Activated naive CD4-positive, alpha-beta T cell treated with anti-CD3 and anti-CD28 coated beads, Interleukin-2, amount 50 U/mL, for 24 hours (primary cell): Measurements from ENCODE around the gene ICAM5.

ENCODE experiments used
- H3K27ac Mint-ChIP-seq: one replicate; pipeline ENCODE4 v1.8.0; 2021; ENCODE audit warnings: mild to moderate bottlenecking, mixed read lengths
- H3K27me3 Mint-ChIP-seq: one replicate; pipeline ENCODE4 v1.8.0; 2021; ENCODE audit warnings: mixed read lengths
- H3K36me3 Mint-ChIP-seq: one replicate; pipeline ENCODE4 v1.8.0; 2021; ENCODE audit warnings: mixed read lengths
- H3K4me1 Mint-ChIP-seq: one replicate; pipeline ENCODE4 v1.8.0; 2021; ENCODE audit warnings: mixed read lengths
- H3K4me3 Mint-ChIP-seq: one replicate; pipeline ENCODE4 v1.8.0; 2021; ENCODE audit warnings: mild to moderate bottlenecking, mixed read lengths
- H3K9me3 Mint-ChIP-seq: one replicate; pipeline ENCODE4 v1.8.0; 2021; ENCODE audit warnings: mixed read lengths

ICAM5 gene

GRCh38 chr19:10284065-10284959 is 5.4 kb upstream of the ICAM5 start:
- peaks cover 5% of the 10 kb centered on the region for H3K27me3 Mint-ChIP-seq
- no peaks in the 10 kb centered on the region for H3K9me3 Mint-ChIP-seq
- H3K4me1 Mint-ChIP-seq, result peaks cover 34% of the 10 kb centered on the region
- peaks cover 10% of the 10 kb centered on the region for H3K36me3 Mint-ChIP-seq
- no peak overlapping the region for H3K4me3 Mint-ChIP-seq
- no peak overlapping the region for H3K27ac Mint-ChIP-seq

GRCh38 chr19:10284960-10285278 is 4.8 kb upstream of the ICAM5 start:
- H3K36me3 Mint-ChIP-seq, result peaks cover 7% of the 10 kb centered on the region

GRCh38 chr19:10285393-10285792 is 4.4 kb upstream of the ICAM5 start:
- H3K4me3 Mint-ChIP-seq, result no peak overlapping the region
- H3K9me3 Mint-ChIP-seq, result no peaks in the 10 kb centered on the region
- H3K27me3 Mint-ChIP-seq, result peaks cover 8% of the 10 kb centered on the region
- peaks cover 35% of the 10 kb centered on the region for H3K4me1 Mint-ChIP-seq
- peaks cover 5% of the 10 kb centered on the region for H3K36me3 Mint-ChIP-seq
- no peak overlapping the region for H3K27ac Mint-ChIP-seq

More at GRCh38 chr19:10284960-10285278, 4.8 kb upstream of the ICAM5 start:
- Mint-ChIP-seq H3K27ac (no peak overlapping the region), H3K4me1 (peaks cover 33% of the 10 kb centered on the region), H3K4me3 (no peak overlapping the region), H3K27me3 (peaks cover 5% of the 10 kb centered on the region), H3K9me3 (no peaks in the 10 kb centered on the region)

- Mint-ChIP-seq H3K4me3 (peak within 1 kb of the TSS; percentile 73), H3K27ac (no peak within 1 kb of the TSS), H3K4me1 (peaks cover 46% of the 10 kb centered on the region), H3K36me3 (peaks cover 5% of the 10 kb centered on the region), H3K27me3 (peaks cover 15% of the 10 kb centered on the region), H3K9me3 (no peaks in the 10 kb centered on the region)
Measured at GRCh38 chr19:10286803-10287737, 2.7 kb upstream of the ICAM5 start, which contains the start of gene ICAM4. Gene ICAM4, plus strand, starts transcription at chr19:10286955. Its CDS starts 58 bp downstream, at chr19:10287013.

- peaks cover 26% of the 10 kb centered on the region for H3K27me3 Mint-ChIP-seq
- H3K4me1 Mint-ChIP-seq, result peaks cover 55% of the 10 kb centered on the region
- H3K36me3 Mint-ChIP-seq, result peaks cover 5% of the 10 kb centered on the region
- H3K27ac Mint-ChIP-seq, result peak overlapping the region; percentile 55
- H3K4me3 Mint-ChIP-seq, result peak overlapping the region; percentile 84
- H3K9me3 Mint-ChIP-seq, result no peaks in the 10 kb centered on the region
Measured at GRCh38 chr19:10288662-10289166, 1.0 kb upstream of the ICAM5 start.

GRCh38 chr19:10289167-10289835 is 451 bp upstream of the ICAM5 start:
- no peaks in the 10 kb centered on the region for H3K9me3 Mint-ChIP-seq
- H3K4me3 Mint-ChIP-seq, result peak overlapping the region; percentile 84
- peaks cover 27% of the 10 kb centered on the region for H3K27me3 Mint-ChIP-seq
- peak overlapping the region; percentile 17 for H3K27ac Mint-ChIP-seq
- H3K36me3 Mint-ChIP-seq, result peaks cover 4% of the 10 kb centered on the region
- H3K4me1 Mint-ChIP-seq, result peaks cover 56% of the 10 kb centered on the region

GRCh38 chr19:10290357-10290875 is 664 bp downstream of the ICAM5 start:
- no peaks in the 10 kb centered on the region for H3K36me3 Mint-ChIP-seq
- peak overlapping the region; percentile 84 for H3K4me3 Mint-ChIP-seq
- H3K9me3 Mint-ChIP-seq, result no peaks in the 10 kb centered on the region
- H3K4me1 Mint-ChIP-seq, result peaks cover 60% of the 10 kb centered on the region
- peaks cover 31% of the 10 kb centered on the region for H3K27me3 Mint-ChIP-seq
- H3K27ac Mint-ChIP-seq, result no peak overlapping the region

- peak overlapping the region; percentile 84 for H3K4me3 Mint-ChIP-seq
- H3K36me3 Mint-ChIP-seq, result no peaks in the 10 kb centered on the region
- H3K27me3 Mint-ChIP-seq, result peaks cover 34% of the 10 kb centered on the region
- peaks cover 65% of the 10 kb centered on the region for H3K4me1 Mint-ChIP-seq
- H3K9me3 Mint-ChIP-seq, result no peaks in the 10 kb centered on the region
- no peak overlapping the region for H3K27ac Mint-ChIP-seq
Measured at GRCh38 chr19:10290876-10291553, 1.3 kb downstream of the ICAM5 start.

GRCh38 chr19:10291554-10292205 is 1.9 kb downstream of the ICAM5 start:
- H3K9me3 Mint-ChIP-seq, result no peaks in the 10 kb centered on the region
- peaks cover 34% of the 10 kb centered on the region for H3K27me3 Mint-ChIP-seq
- H3K4me3 Mint-ChIP-seq, result peak overlapping the region; percentile 84
- no peaks in the 10 kb centered on the region for H3K36me3 Mint-ChIP-seq
- peak overlapping the region; percentile 65 for H3K27ac Mint-ChIP-seq
- H3K4me1 Mint-ChIP-seq, result peaks cover 60% of the 10 kb centered on the region

GRCh38 chr19:10292206-10292788 is 2.5 kb downstream of the ICAM5 start:
- Mint-ChIP-seq H3K27ac (peak overlapping the region; percentile 65), H3K4me1 (peaks cover 54% of the 10 kb centered on the region), H3K9me3 (no peaks in the 10 kb centered on the region)

GRCh38 chr19:10292789-10293636 is 3.3 kb downstream of the ICAM5 start:
- H3K4me3 Mint-ChIP-seq, result peak overlapping the region; percentile 38
- H3K27me3 Mint-ChIP-seq, result peaks cover 32% of the 10 kb centered on the region
- peaks cover 47% of the 10 kb centered on the region for H3K4me1 Mint-ChIP-seq
- peak overlapping the region; percentile 8 for H3K27ac Mint-ChIP-seq
- no peaks in the 10 kb centered on the region for H3K9me3 Mint-ChIP-seq
- H3K36me3 Mint-ChIP-seq, result no peaks in the 10 kb centered on the region

More at GRCh38 chr19:10292206-10292788, 2.5 kb downstream of the ICAM5 start:
- H3K4me3 Mint-ChIP-seq, result peak overlapping the region; percentile 84
- H3K27me3 Mint-ChIP-seq, result peaks cover 34% of the 10 kb centered on the region
- H3K36me3 Mint-ChIP-seq, result no peaks in the 10 kb centered on the region

GRCh38 chr19:10293637-10294367 is 4.0 kb downstream of the ICAM5 start:
- Mint-ChIP-seq H3K27ac (no peak overlapping the region), H3K27me3 (peaks cover 28% of the 10 kb centered on the region), H3K36me3 (no peaks in the 10 kb centered on the region), H3K4me1 (peaks cover 42% of the 10 kb centered on the region), H3K9me3 (no peaks in the 10 kb centered on the region), H3K4me3 (no peak overlapping the region)

GRCh38 chr19:10294368-10294697 is 4.6 kb downstream of the ICAM5 start:
- Mint-ChIP-seq H3K27ac (no peak overlapping the region), H3K4me1 (peaks cover 37% of the 10 kb centered on the region), H3K27me3 (peaks cover 28% of the 10 kb centered on the region), H3K4me3 (peak overlapping the region; percentile 83), H3K36me3 (no peaks in the 10 kb centered on the region), H3K9me3 (no peaks in the 10 kb centered on the region)
